GOT3 (cell line): ENCODE measurements around the gene WASHC2C.
"Not testable (repeated sequence)": the region's sequence is repeated elsewhere in the genome, so short reads cannot be mapped to it uniquely, and the experiment has no call there.

Experiments used
- DNase-seq: peaks from one replicate; lab custom pipeline; 2025; ENCODE audit warnings: mixed read lengths; lab: John Stamatoyannopoulos, UW

WASHC2C gene

GRCh38 chr10:45726703-45727420 is at the start of gene WASHC2C:
WASHC2C (plus strand) TSS chr10:45727266; CDS start chr10:45727318, 52 bp downstream.
- DNase-seq = peak; percentile 45

- not testable (repeated sequence) for DNase-seq
These were observed 48.6 kb upstream of the WASHC2C start for GRCh38 chr10:45678467-45678866.

- DNase-seq = not testable (repeated sequence)
These were observed 16.8 kb upstream of the WASHC2C start for GRCh38 chr10:45710200-45710796.

GRCh38 chr10:45711223-45711622 is 15.8 kb upstream of the WASHC2C start:
- DNase-seq = not testable (repeated sequence)

- not testable (repeated sequence) for DNase-seq
These were observed 10.0 kb upstream of the WASHC2C start for GRCh38 chr10:45717053-45717452.

GRCh38 chr10:45717642-45718041 is 9.4 kb upstream of the WASHC2C start:
- not testable (repeated sequence) for DNase-seq

- DNase-seq = not testable (repeated sequence)
These were observed 5.6 kb upstream of the WASHC2C start for GRCh38 chr10:45721503-45721902.

- DNase-seq = not testable (repeated sequence)
These were observed 3.2 kb upstream of the WASHC2C start for GRCh38 chr10:45723851-45724250.

- DNase-seq = not testable (repeated sequence)
These were observed 427 bp downstream of the WASHC2C start for GRCh38 chr10:45727421-45727965.

GRCh38 chr10:45734449-45734848 is 7.4 kb downstream of the WASHC2C start:
- not testable (repeated sequence) for DNase-seq

- not testable (repeated sequence) for DNase-seq
These were observed 7.8 kb downstream of the WASHC2C start for GRCh38 chr10:45734867-45735266.

- not testable (repeated sequence) for DNase-seq
These were observed 14.5 kb downstream of the WASHC2C start for GRCh38 chr10:45741559-45741958.

GRCh38 chr10:45742014-45742413 is 14.9 kb downstream of the WASHC2C start:
- DNase-seq = not testable (repeated sequence)

GRCh38 chr10:45751141-45751540 is 24.1 kb downstream of the WASHC2C start:
- DNase-seq = not testable (repeated sequence)

GRCh38 chr10:45752210-45752609 is 25.1 kb downstream of the WASHC2C start:
- DNase-seq = not testable (repeated sequence)

GRCh38 chr10:45753979-45754495 is 27.0 kb downstream of the WASHC2C start:
- DNase-seq = not testable (repeated sequence)

GRCh38 chr10:45755083-45755482 is 28.0 kb downstream of the WASHC2C start:
- not testable (repeated sequence) for DNase-seq

- not testable (repeated sequence) for DNase-seq
These were observed 29.0 kb downstream of the WASHC2C start for GRCh38 chr10:45756065-45756464.

- not testable (repeated sequence) for DNase-seq
These were observed 30.8 kb downstream of the WASHC2C start for GRCh38 chr10:45757661-45758396.

- DNase-seq = not testable (repeated sequence)
These were observed 34.6 kb downstream of the WASHC2C start for GRCh38 chr10:45761622-45762021.

GRCh38 chr10:45763037-45763436 is 36.0 kb downstream of the WASHC2C start:
- not testable (repeated sequence) for DNase-seq

GRCh38 chr10:45768334-45768733 is 41.3 kb downstream of the WASHC2C start:
- not testable (repeated sequence) for DNase-seq
